ENCODE data around the gene TNNT1.

TNNT1 gene

DNA sequence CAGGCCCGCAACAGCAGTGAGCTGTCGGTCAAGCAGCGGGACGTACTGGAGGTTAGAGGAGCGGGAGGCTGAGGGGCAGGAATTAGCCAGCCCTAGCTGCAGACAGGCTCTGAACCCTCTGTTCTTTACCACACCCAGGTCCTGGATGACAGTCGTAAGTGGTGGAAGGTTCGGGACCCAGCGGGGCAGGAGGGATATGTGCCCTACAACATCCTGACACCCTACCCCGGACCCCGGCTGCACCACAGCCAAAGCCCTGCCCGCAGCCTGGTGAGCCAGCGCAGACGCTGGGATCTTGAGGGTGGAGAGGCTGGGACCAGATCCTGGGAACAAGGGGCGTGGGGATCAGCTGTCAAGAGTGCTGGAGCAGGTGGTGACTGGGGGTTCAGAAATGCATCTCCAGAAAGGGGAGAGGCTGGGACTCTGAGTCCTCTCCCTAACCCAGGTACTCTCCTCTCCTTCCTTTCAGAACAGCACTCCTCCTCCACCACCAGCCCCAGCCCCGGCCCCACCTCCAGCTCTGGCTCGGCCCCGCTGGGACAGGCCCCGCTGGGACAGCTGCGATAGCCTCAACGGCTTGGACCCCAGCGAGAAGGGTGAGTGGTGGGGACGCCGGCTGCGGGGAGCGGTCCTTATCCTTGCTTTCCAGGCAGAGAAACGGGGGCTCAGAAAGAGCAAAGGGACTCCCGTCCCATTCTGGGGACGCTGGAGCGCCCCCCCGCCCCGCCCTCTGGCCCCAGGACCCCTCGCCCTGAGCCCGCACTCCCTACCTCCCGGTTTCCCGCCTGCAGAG, 62.9 kb downstream of the TNNT1 start:
- Histone ChIP-seq H3K27me3 (peaks cover 56% of the 10 kb centered on the region), H3K4me1 (peaks cover 36% of the 10 kb centered on the region), H4K20me1 (peaks cover 66% of the 10 kb centered on the region), H3K4me2 (peak overlapping the region; percentile 90), H3K27ac (no peak overlapping the region), H3K9me3 (peaks cover 4% of the 10 kb centered on the region; the same call in 1 of the 2 replicates), H3K36me3 (peaks cover 25% of the 10 kb centered on the region), H3K9ac (no peak overlapping the region), H3K4me3 (peak overlapping the region; percentile 64)
- no peak for TF ChIP-seq Cebpa-rat (IDR thresholded peaks at IDR 0.05)

DNA sequence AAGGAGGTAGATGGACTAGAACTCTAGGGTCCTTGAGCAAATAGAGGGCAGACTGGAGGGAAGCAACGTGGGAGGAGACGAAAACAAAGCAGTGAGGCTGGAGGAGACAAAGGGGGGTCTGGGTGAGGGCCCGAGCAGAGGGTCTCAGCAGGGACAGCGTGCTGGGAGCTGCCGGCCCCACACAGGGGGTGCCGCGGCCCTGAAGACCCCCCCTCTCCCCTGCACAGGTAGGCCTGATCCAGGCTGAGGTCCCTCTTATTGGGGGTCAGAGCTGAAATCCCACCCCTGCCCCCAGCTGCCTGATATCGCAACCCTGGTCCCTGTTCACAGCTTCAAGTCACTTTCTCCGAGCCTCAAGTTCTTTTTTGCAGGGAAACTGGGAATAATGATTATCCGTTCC, 64.6 kb downstream of the TNNT1 start:
- H3K4me2 ChIP-seq: no peak overlapping the region
- peaks cover 4% of the 10 kb centered on the region; the same call in 1 of the 2 replicates for H3K9me3 ChIP-seq
- no peak overlapping the region for H3K9ac ChIP-seq
- H3K4me1 ChIP-seq: peaks cover 51% of the 10 kb centered on the region
- H3K36me3 ChIP-seq: peaks cover 10% of the 10 kb centered on the region
- H3K4me3 ChIP-seq: no peak overlapping the region
- peaks cover 52% of the 10 kb centered on the region for H4K20me1 ChIP-seq
- H3K27me3 ChIP-seq: peaks cover 56% of the 10 kb centered on the region
- H3K27ac ChIP-seq: no peak overlapping the region
- no peak for TF ChIP-seq Cebpa-rat (IDR thresholded peaks at IDR 0.05)

DNA sequence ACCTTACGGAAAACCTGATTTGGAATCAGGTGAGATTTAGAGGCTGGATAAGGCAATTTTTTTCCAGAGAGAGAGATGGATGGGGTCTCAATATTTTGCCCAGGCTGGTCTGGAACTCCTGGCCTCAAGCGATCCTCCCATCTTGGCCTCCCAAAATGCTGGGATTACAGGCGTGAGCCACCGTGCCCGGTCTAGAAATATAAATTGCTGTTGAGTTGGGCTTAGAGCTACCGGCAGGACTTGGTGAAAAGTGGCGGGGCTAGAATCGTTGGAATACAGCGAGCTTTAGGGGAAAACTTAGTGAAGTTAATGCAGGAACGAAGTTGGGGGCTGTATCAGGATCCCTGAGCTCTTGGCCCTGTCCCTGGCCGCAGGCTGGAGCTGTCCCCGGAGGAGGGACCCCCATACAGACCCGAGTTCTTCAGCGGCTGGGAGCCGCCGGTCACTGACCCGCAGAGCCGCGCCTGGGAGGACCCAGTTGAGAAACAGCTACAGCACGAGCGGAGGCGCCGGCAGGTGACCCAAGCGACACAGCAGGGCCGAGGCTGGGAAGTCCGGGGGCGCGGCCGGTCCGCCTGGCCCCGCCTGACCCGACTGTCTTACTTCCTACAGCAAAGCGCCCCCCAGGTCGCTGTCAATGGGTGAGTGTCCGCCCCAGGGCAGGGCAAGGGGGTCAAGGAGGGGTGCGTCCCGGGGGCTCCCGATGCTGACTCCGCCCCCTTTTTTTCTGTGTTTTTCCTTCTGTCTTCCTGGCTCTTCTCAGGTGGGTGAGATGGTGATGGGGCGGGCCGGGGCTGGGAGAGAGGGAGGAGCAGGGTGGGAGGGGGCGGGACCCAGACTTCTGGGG, 65.8 kb downstream of the TNNT1 start:
- Histone ChIP-seq H3K4me3 (no peak overlapping the region), H3K4me2 (no peak overlapping the region), H4K20me1 (peaks cover 42% of the 10 kb centered on the region), H3K9me3 (peaks cover 4% of the 10 kb centered on the region; the same call in 1 of the 2 replicates), H3K9ac (no peak overlapping the region), H3K27ac (no peak overlapping the region), H3K27me3 (peaks cover 56% of the 10 kb centered on the region), H3K36me3 (peaks cover 8% of the 10 kb centered on the region), H3K4me1 (peaks cover 49% of the 10 kb centered on the region)
- no peak for TF ChIP-seq Cebpa-rat (IDR thresholded peaks at IDR 0.05)

Data from BLaER1 (cell line).